HepG2 (cell line): Measurements from ENCODE around the gene SCNM1. TPM values are rescaled to one million over a fixed set of nuclear protein-coding genes. Genes with fewer than 3 reads are reported as not detected.
A peak's percentile ranks its signal among the peaks of the same experiment; 100 is the strongest.

Experiments used
- ATAC-seq: fragments of 200-7000 bp; cut with Tn5 transposase; 3 replicates; pipeline ENCODE4 v1.9.1; 2020; ENCODE audit warnings: mild to moderate bottlenecking, moderate library complexity
- Bru-seq: library from RNA; stranded (reverse); fragments of 400-500 nt; gene quantifications from one replicate; lab custom pipeline; 2021; lab: Mats Ljungman, UMichigan
- BruChase-seq, 2 experiments: library from RNA; stranded (reverse); fragments of 400-500 nt; gene quantifications; one replicate each; lab custom pipeline; 2021; lab: Mats Ljungman, UMichigan
- BruUV-seq: library from RNA; stranded (reverse); fragments of 400-500 nt; replicated peaks from 2 replicates; lab custom pipeline; 2021; lab: Mats Ljungman, UMichigan
- CTCF ChIA-PET: fragments of 300-600 bp; formaldehyde crosslinking; extraction: SDS; loops from one replicate; lab custom pipeline; 2021; ENCODE audit warnings: low total read pairs, inconsistent platforms, low intra/inter-chr PET ratio; lab: Yijun Ruan, JAX
- POLR2A ChIA-PET: fragments of 350-600 bp; sonication (Branson Sonifier 250); formaldehyde crosslinking; loops from one replicate; lab custom pipeline; 2020; ENCODE audit warnings: antibody characterized with exemption, inconsistent platforms; lab: Yijun Ruan, JAX
- DNase-seq: peaks from one replicate; pipeline ENCODE4 v3.0.0-alpha.2; 2015; ENCODE audit warnings: low spot score
- FAIRE-seq: peaks from 3 replicates; lab custom pipeline; 2011; peaks lifted over from hg19 to GRCh38; lab: Jason Lieb, UNC
- H2AFZ ChIP-seq: one replicate; pipeline ENCODE4 v1.6.1; 2011; ENCODE audit warnings: low read length, inconsistent platforms
- H3K27ac ChIP-seq: fragments of 300-600 bp; 3 replicates; pipeline ENCODE4 v1.8.0; 2011; ENCODE audit warnings: mixed run types, mild to moderate bottlenecking, mixed read lengths, low read length, inconsistent platforms; ENCODE audit not compliant: insufficient read depth; ENCODE audit errors: extremely low read length
- H3K27me3 ChIP-seq, 2 experiments: fragments of 200-600 bp in 1 of 2; 2 replicates in 1 of 2; 3 replicates in 1 of 2; pipeline versions ENCODE4 v1.6.0 to v1.8.0; 2011; ENCODE audit warnings: low read length in 2 of 2, mild to moderate bottlenecking in 2 of 2, moderate library complexity in 2 of 2, inconsistent platforms in 1 of 2; ENCODE audit not compliant: insufficient read depth in 2 of 2, control insufficient read depth in 1 of 2
- H3K36me3 ChIP-seq, 2 experiments: fragments of 200-600 bp in 1 of 2; replicated peaks in 1 of 2; 2 replicates in 1 of 2; 3 replicates in 1 of 2; pipeline versions ENCODE4 v1.5.1 to v1.8.0; 2011; ENCODE audit warnings: low read length in 2 of 2, inconsistent platforms in 1 of 2; ENCODE audit not compliant: insufficient read depth in 2 of 2, control insufficient read depth in 1 of 2
- H3K4me1 ChIP-seq: 2 replicates; pipeline ENCODE4 v1.5.1; 2012; ENCODE audit warnings: low read length, inconsistent platforms; ENCODE audit not compliant: insufficient read depth
- H3K4me2 ChIP-seq: 2 replicates; pipeline ENCODE4 v1.6.0; 2011; ENCODE audit warnings: low read depth, low read length, inconsistent platforms
- H3K4me3 ChIP-seq, 3 experiments: fragments of 200-600 bp in 1 of 3; sonication (generic), shearing (Covaris generic) in 1 of 3; replicated peaks in 1 of 3; 2 replicates each; pipeline ENCODE4 v1.5.1; 2011 to 2016; ENCODE audit warnings: low read length in 3 of 3, inconsistent platforms in 2 of 3, low read depth in 2 of 3, mild to moderate bottlenecking in 2 of 3, control low read depth in 1 of 3, mixed read lengths in 1 of 3; ENCODE audit not compliant: insufficient read depth in 1 of 3
- H3K79me2 ChIP-seq: one replicate; pipeline ENCODE4 v1.6.1; 2011; ENCODE audit warnings: low read length, inconsistent platforms; ENCODE audit not compliant: insufficient read depth
- H3K9ac ChIP-seq: 2 replicates; pipeline ENCODE4 v1.6.0; 2011; ENCODE audit warnings: mild to moderate bottlenecking, low read depth, low read length, inconsistent platforms; ENCODE audit not compliant: insufficient read depth
- H3K9me3 ChIP-seq: 2 replicates; pipeline ENCODE4 v1.5.1; 2012; ENCODE audit warnings: mild to moderate bottlenecking, low read length
- H4K20me1 ChIP-seq: 2 replicates; pipeline ENCODE4 v1.6.0; 2011; ENCODE audit warnings: inconsistent platforms, mild to moderate bottlenecking, low read length, moderate library complexity; ENCODE audit not compliant: insufficient read depth
- CBX1 ChIP-seq: IDR thresholded peaks from one replicate; pipeline ENCODE4 v1.6.1; 2016; ENCODE audit warnings: antibody characterized with exemption, low read depth
- FIP1L1 ChIP-seq: fragments of 200-400 bp; formaldehyde crosslinking; IDR thresholded peaks from 2 replicates; pipeline ENCODE4 v1.6.1; 2018; ENCODE audit warnings: low read depth, mild to moderate bottlenecking, low read length, moderate library complexity, borderline replicate concordance; ENCODE audit not compliant: insufficient read depth
- HIVEP1 ChIP-seq: sonication (generic); formaldehyde crosslinking; IDR thresholded peaks from 2 replicates; pipeline ENCODE4 v1.4.0; 2020; ENCODE audit warnings: mild to moderate bottlenecking, missing genetic modification reagents
- IKZF4 ChIP-seq: sonication (generic); formaldehyde crosslinking; IDR thresholded peaks from 2 replicates; pipeline ENCODE4 v1.5.1; 2020; ENCODE audit warnings: borderline replicate concordance, mild to moderate bottlenecking, low read depth, missing genetic modification reagents; ENCODE audit errors: not compliant biosample characterization
- MAFF ChIP-seq: IDR thresholded peaks from 2 replicates; pipeline ENCODE4 v1.6.1; 2011; ENCODE audit warnings: low read depth, low read length, improper control_type of control experiment
- NR1H2 ChIP-seq: sonication (generic); formaldehyde crosslinking; IDR thresholded peaks from 2 replicates; pipeline ENCODE4 v1.8.1; 2022; ENCODE audit warnings: low read depth, missing genetic modification reagents, borderline replicate concordance
- RELA ChIP-seq: sonication (generic); formaldehyde crosslinking; IDR thresholded peaks from 2 replicates; pipeline ENCODE4 v1.4.0; 2020; ENCODE audit warnings: missing genetic modification reagents
- SCMH1 ChIP-seq: sonication (generic); formaldehyde crosslinking; IDR thresholded peaks from 2 replicates; pipeline ENCODE4 v1.9.0; 2021; ENCODE audit warnings: missing genetic modification reagents, mild to moderate bottlenecking, borderline replicate concordance
- SMYD3 ChIP-seq: sonication (generic); formaldehyde crosslinking; IDR thresholded peaks from 2 replicates; pipeline ENCODE4 v1.8.1; 2023; ENCODE audit warnings: mild to moderate bottlenecking, missing genetic modification reagents
- SRF ChIP-seq: IDR thresholded peaks from 2 replicates; pipeline ENCODE4 v1.6.1; 2011; ENCODE audit warnings: mild to moderate bottlenecking, low read depth, low read length, moderate library complexity
- ZNF224 ChIP-seq: sonication (generic); formaldehyde crosslinking; IDR thresholded peaks from 2 replicates; pipeline ENCODE4 v1.5.0; 2020; ENCODE audit warnings: mild to moderate bottlenecking, missing genetic modification reagents
- ZNF24 ChIP-seq: fragments of 450-650 bp; IDR thresholded peaks from 2 replicates; pipeline ENCODE4 v1.6.1; 2017; ENCODE audit warnings: antibody characterized with exemption, mild to moderate bottlenecking
- ZNF296 ChIP-seq: sonication (generic); formaldehyde crosslinking; conservative IDR thresholded peaks from 2 replicates; pipeline ENCODE4 v1.5.0; 2020; ENCODE audit warnings: mild to moderate bottlenecking, missing genetic modification reagents
- ZNF331 ChIP-seq: sonication (generic); formaldehyde crosslinking; IDR thresholded peaks from 2 replicates; pipeline ENCODE4 v1.4.0; 2020; ENCODE audit warnings: missing genetic modification reagents
- ZNF713 ChIP-seq: sonication (generic); formaldehyde crosslinking; IDR thresholded peaks from 2 replicates; pipeline ENCODE4 v1.4.0; 2020; ENCODE audit warnings: mild to moderate bottlenecking, missing genetic modification reagents
- ZNF879 ChIP-seq: sonication (generic); formaldehyde crosslinking; IDR thresholded peaks from 2 replicates; pipeline ENCODE4 v1.8.1; 2023; ENCODE audit warnings: missing genetic modification reagents
- WGBS: methylation state at CpG from one replicate; pipeline ENCODE4 v1.1.6; 2017; ENCODE audit warnings: low lambda C conversion rate; 5-methylcytosine and 5-hydroxymethylcytosine counted together
- in situ Hi-C: cut with HindIII; loops from 2 replicates; pipeline ENCODE4 v1.10.0; 2017; ENCODE audit warnings: low pct_unique_long_range_greater_than_20kb; ENCODE audit not compliant: extremely low pct_ligation_motif_present
- intact Hi-C: fragments of 100-400 bp; cut with micrococcal nuclease; formaldehyde crosslinking; loops from one replicate; pipeline ENCODE4 v1.10.0; 2022; ENCODE audit not compliant: unreplicated experiment
- long read RNA-seq, 2 experiments: library from RNA in 1 of 2; library from polyadenylated mRNA in 1 of 2; stranded (forward) in 1 of 2; unstranded in 1 of 2; transcript quantifications; one replicate each; pipeline ENCODE4 v2.0.0, GENCODE V29; 2019 to 2022
- polyA minus RNA-seq, 3 experiments: library from RNA; depleted of rRNA, polyadenylated mRNA; stranded (reverse); fragments of >200 nt; gene quantifications; 2 replicates each; pipeline ENCODE4 v1.2.3, GENCODE V29; 2011; ENCODE audit warnings: low replicate concordance in 1 of 3
- polyA plus RNA-seq, 8 experiments: library from polyadenylated mRNA; depleted of rRNA in 3 of 8; stranded (reverse) in 7 of 8; unstranded in 1 of 8; fragments of >200 nt; fragmentation: Illumina TruSeq in 4 of 8; extraction: Trizol in 4 of 8; gene quantifications; 2 replicates each; pipeline versions ENCODE4 v1.2.1 to v1.2.3, GENCODE V29; 2011 to 2016; ENCODE audit warnings: low read depth in 4 of 8, missing spikeins in 1 of 8, mixed read lengths in 1 of 8; ENCODE audit not compliant: insufficient read depth in 1 of 8
- total RNA-seq, 5 experiments: library from RNA; depleted of rRNA; stranded (reverse); fragments of >200 nt; fragmentation: Illumina TruSeq; extraction: Trizol; gene quantifications; 2 replicates each; pipeline ENCODE4 v1.2.3, GENCODE V29; 2016; ENCODE audit warnings: low read depth in 1 of 5
- TF ChIP-seq, protein P1 (sequence below): sonication (generic); formaldehyde crosslinking; IDR thresholded peaks from 2 replicates; pipeline ENCODE4 v1.5.0; 2020; ENCODE audit warnings: missing genetic modification reagents

SCNM1 gene, protein sequence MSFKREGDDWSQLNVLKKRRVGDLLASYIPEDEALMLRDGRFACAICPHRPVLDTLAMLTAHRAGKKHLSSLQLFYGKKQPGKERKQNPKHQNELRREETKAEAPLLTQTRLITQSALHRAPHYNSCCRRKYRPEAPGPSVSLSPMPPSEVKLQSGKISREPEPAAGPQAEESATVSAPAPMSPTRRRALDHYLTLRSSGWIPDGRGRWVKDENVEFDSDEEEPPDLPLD
- total RNA-seq (2016; rRNA removed; fragmentation: Illumina TruSeq; extraction: Trizol): 31.5 and 32.5 TPM in 2 replicates
- 23.8 and 23.9 TPM in 2 replicates for total RNA-seq (2016; cell fraction: cytosol; rRNA removed; fragmentation: Illumina TruSeq; extraction: Trizol; ENCODE audit: low read depth)
- total RNA-seq (2016; cell fraction: insoluble cytoplasmic fraction; rRNA removed; fragmentation: Illumina TruSeq; extraction: Trizol): 31.6 and 33.4 TPM in 2 replicates
- total RNA-seq (2016; cell fraction: membrane; rRNA removed; fragmentation: Illumina TruSeq; extraction: Trizol): 17.9 and 18.4 TPM in 2 replicates
- 15.4 and 17.5 TPM in 2 replicates for total RNA-seq (2016; cell fraction: nucleus; rRNA removed; fragmentation: Illumina TruSeq; extraction: Trizol)
- 16.3 and 17.5 TPM in 2 replicates for polyA plus RNA-seq (2011; rRNA removed)
- 9.5 and 10.7 TPM in 2 replicates for polyA plus RNA-seq (2011; cell fraction: cytosol; rRNA removed)
- 19.4 and 25.2 TPM in 2 replicates for polyA plus RNA-seq (2011; cell fraction: nucleus; rRNA removed)
- 20.2 and 21.0 TPM in 2 replicates for polyA plus RNA-seq (2012)
- polyA plus RNA-seq (2016; cell fraction: cytosol; fragmentation: Illumina TruSeq; extraction: Trizol; ENCODE audit: low read depth): 20.0 and 20.1 TPM in 2 replicates
- 32.9 and 37.1 TPM in 2 replicates for polyA plus RNA-seq (2016; cell fraction: insoluble cytoplasmic fraction; fragmentation: Illumina TruSeq; extraction: Trizol; ENCODE audit: low read depth)
- polyA plus RNA-seq (2016; cell fraction: membrane; fragmentation: Illumina TruSeq; extraction: Trizol; ENCODE audit: low read depth): 16.4 and 19.5 TPM in 2 replicates
- 33.6 and 40.3 TPM in 2 replicates for polyA plus RNA-seq (2016; cell fraction: nucleus; fragmentation: Illumina TruSeq; extraction: Trizol; ENCODE audit: insufficient read depth, low read depth)
- 5.6 and 16.1 TPM in 2 replicates for polyA minus RNA-seq (2011; rRNA and poly(A)+ RNA removed; ENCODE audit: low replicate concordance)
- 3.4 and 5.4 TPM in 2 replicates for polyA minus RNA-seq (2011; cell fraction: cytosol; rRNA and poly(A)+ RNA removed)
- 5.4 and 8.8 TPM in 2 replicates for polyA minus RNA-seq (2011; cell fraction: nucleus; rRNA and poly(A)+ RNA removed)
- percentile 67 among the genes with signal in this experiment for Bru-seq, nascent RNA
- BruChase-seq, experiment 1, labeled RNA remaining after a 6-hour chase: percentile 75 among the genes with signal in this experiment
- BruChase-seq, experiment 2, labeled RNA remaining after a 2-hour chase: percentile 72 among the genes with signal in this experiment
- long read RNA-seq, experiment 1, transcript SCNM1-202 (7 exons, 2,016 nt): major isoform, 17 of 27 reads
- long read RNA-seq, experiment 1, partial matches to known transcripts: 1 of 27 reads
- long read RNA-seq, experiment 1, other reads (novel, unspliced or antisense): 8 of 27 reads
- long read RNA-seq, experiment 2, transcript SCNM1-202 (7 exons, 2,016 nt): major isoform, 16 of 30 reads
- long read RNA-seq, experiment 2, transcript SCNM1-201 (7 exons, 869 nt): minor isoform, 6 of 30 reads
- long read RNA-seq, experiment 2, partial matches to known transcripts: 2 of 30 reads
- long read RNA-seq, experiment 2, other reads (novel, unspliced or antisense): 6 of 30 reads

DNA sequence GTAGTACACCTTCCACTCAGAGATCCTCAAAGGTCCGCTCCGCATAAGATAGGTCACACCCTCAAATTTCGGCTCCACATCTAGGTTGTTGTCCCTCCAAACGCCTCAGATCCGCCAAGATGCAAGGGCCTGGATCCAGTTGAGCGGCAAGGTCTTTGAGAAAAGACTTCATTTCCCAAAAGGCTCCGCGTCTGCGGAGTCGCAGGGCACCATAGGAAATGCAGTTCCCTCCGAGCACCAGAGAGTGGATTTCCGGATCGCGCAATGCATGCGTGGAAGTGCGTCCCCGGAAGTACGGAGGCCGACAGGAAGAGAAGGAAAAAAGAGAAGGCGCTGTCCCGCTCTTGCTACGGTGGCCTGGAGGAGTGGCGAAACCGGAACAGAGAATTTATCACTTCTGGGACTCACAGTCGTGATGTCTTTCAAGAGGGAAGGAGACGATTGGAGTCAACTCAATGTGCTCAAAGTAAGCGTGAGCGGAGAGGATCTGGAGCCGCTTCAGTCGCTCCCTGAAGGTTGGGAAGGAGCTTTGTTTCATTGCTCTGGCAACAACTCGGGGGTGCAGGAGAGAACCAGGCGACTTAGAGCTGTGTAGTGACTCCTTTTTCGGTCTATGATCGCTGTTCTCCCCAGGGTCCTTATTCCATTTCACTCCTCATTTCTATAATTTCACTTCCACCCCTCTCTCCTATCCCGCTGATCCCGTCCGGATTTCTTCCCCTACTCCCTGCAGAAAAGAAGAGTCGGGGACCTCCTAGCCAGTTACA, at the start of gene SCNM1, which contains the start of gene LYSMD1:
TSS of gene SCNM1 (plus strand) at position 407 of the 767 bp plus-strand sequence. CDS start at position 416, 9 bp downstream.
TSS of gene LYSMD1 (minus strand) at position 165 of the 767 bp plus-strand sequence. CDS start 644 bp downstream, outside the sequence.
- DNase-seq: peak; percentile 97
- intact Hi-C loops: no loop called here
- TF ChIP-seq ZNF24: no peak
- TF ChIP-seq RELA (CRISPR knock-in tag): no peak
- no peak for TF ChIP-seq SMYD3 (CRISPR knock-in tag)
- TF ChIP-seq CBX1: peak; percentile 13
- TF ChIP-seq IKZF4 (CRISPR knock-in tag): no peak
- TF ChIP-seq HIVEP1 (CRISPR knock-in tag): peak; percentile 67; the same call in 1 of the 2 replicates
- TF ChIP-seq ZNF224 (CRISPR knock-in tag): peak; percentile 72; the same call in 1 of the 2 replicates
- TF ChIP-seq, protein P1, sequence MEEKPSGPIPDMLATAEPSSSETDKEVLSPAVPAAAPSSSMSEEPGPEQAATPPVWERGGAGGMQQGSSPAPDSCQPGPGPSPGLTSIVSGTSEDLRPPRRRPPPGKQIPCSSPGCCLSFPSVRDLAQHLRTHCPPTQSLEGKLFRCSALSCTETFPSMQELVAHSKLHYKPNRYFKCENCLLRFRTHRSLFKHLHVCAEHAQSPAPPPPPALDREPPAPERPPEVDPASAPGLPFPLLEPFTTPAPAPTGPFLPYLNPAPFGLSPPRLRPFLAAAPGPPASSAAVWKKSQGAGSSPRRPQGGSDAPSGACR (CRISPR knock-in tag): no peak
- no peak for TF ChIP-seq NR1H2 (CRISPR knock-in tag)
- TF ChIP-seq ZNF331 (CRISPR knock-in tag): 0 out of 2 replicates have a peak, but pooled peaks have one; percentile 30
- 0 out of 2 replicates have a peak, but pooled peaks have one; percentile 61 for TF ChIP-seq ZNF879 (CRISPR knock-in tag)
- no peak for TF ChIP-seq SCMH1 (CRISPR knock-in tag)
- TF ChIP-seq ZNF713 (CRISPR knock-in tag): peak; percentile 97; the same call in 1 of the 2 replicates
- no peak for TF ChIP-seq SRF
- no peak for TF ChIP-seq ZNF296 (CRISPR knock-in tag)
- TF ChIP-seq FIP1L1: 0 out of 2 replicates have a peak, but pooled peaks have one; percentile 55
- TF ChIP-seq MAFF: peak; percentile 30; the same call in 1 of the 2 replicates

More for the DNA sequence above, at the start of gene SCNM1, which contains the start of gene LYSMD1:
- Histone ChIP-seq H3K4me1 (peaks cover 25% of the 10 kb centered on the region), H3K79me2 (peaks cover 17% of the 10 kb centered on the region), H2AFZ (peak within 1 kb of the TSS; percentile 94), H3K9ac (peak within 1 kb of the TSS; percentile 93), H4K20me1 (no peaks in the 10 kb centered on the region), H3K4me3 (peak within 1 kb of the TSS; percentile 91 to 94 (median 93)), H3K36me3 (peaks cover 9 to 11% of the 10 kb centered on the region in 2 experiments; a peak in 4 of 5 replicates), H3K27me3 (peaks cover 0 to 5% of the 10 kb centered on the region in 2 experiments; a peak in 2 of 5 replicates), H3K27ac (peak within 1 kb of the TSS; percentile 85), H3K9me3 (no peaks in the 10 kb centered on the region), H3K4me2 (peak within 1 kb of the TSS; percentile 91)
- WGBS: 2% methylated on average over 37 of the region's 38 CpGs
- peak; percentile 99 for FAIRE-seq
- POLR2A ChIA-PET: interaction anchor here (1.0 to 2.8 kb wide), 7 partner anchors 13 to 206 kb away, joined by 4 to 25 read pairs (median 4); partner anchors contain the start of gene VPS72
- BruUV-seq: TSS peak; percentile 88
- peak; percentile 94 for ATAC-seq
- CTCF ChIA-PET: no interaction called here
- in situ Hi-C loops: no loop called here
